Activated CD8-positive, alpha-beta T cell treated with anti-CD3 and anti-CD28 coated beads for 36 hours (primary cell): ENCODE results near the gene PUS10. TPM values are rescaled to one million over a fixed set of nuclear protein-coding genes. Genes with fewer than 3 reads are reported as not detected.

ENCODE experiments used
- ATAC-seq: fragments of 200-7000 bp; cut with Tn5 transposase; one replicate; pipeline ENCODE4 v1.10.0; 2021; ENCODE audit warnings: mild to moderate bottlenecking, moderate library complexity
- CTCF ChIA-PET: fragments of 350-600 bp; sonication (Branson Sonifier 250); formaldehyde crosslinking; loops from one replicate; lab custom pipeline; 2021; ENCODE audit warnings: antibody characterized with exemption; lab: Charles Lee
- POLR2A ChIA-PET: fragments of 350-600 bp; sonication (Branson Sonifier 250); formaldehyde crosslinking; loops from one replicate; lab custom pipeline; 2021; ENCODE audit warnings: antibody characterized with exemption; lab: Charles Lee
- DNase-seq: peaks from one replicate; pipeline ENCODE4 v3.0.0-alpha.2; 2020
- H3K27ac Mint-ChIP-seq: one replicate; pipeline ENCODE4 v1.8.0; 2021; ENCODE audit warnings: mild to moderate bottlenecking, mixed read lengths
- H3K27me3 Mint-ChIP-seq: one replicate; pipeline ENCODE4 v1.8.0; 2021; ENCODE audit warnings: mixed read lengths
- H3K36me3 Mint-ChIP-seq: one replicate; pipeline ENCODE4 v1.8.0; 2021; ENCODE audit warnings: low read depth, mixed read lengths
- H3K4me1 Mint-ChIP-seq: one replicate; pipeline ENCODE4 v1.8.0; 2021; ENCODE audit warnings: low read depth, mixed read lengths
- H3K4me3 Mint-ChIP-seq: one replicate; pipeline ENCODE4 v1.8.0; 2021; ENCODE audit warnings: mild to moderate bottlenecking, moderate library complexity, mixed read lengths
- H3K9me3 Mint-ChIP-seq: one replicate; pipeline ENCODE4 v1.8.0; 2021; ENCODE audit warnings: mixed read lengths
- intact Hi-C: fragments of 100-400 bp; cut with micrococcal nuclease; formaldehyde crosslinking; loops from one replicate; pipeline ENCODE4 v1.10.0; 2022
- total RNA-seq, 2 experiments: library from RNA; stranded (reverse); gene quantifications; one replicate each; pipeline ENCODE4 v1.2.3, GENCODE V29; 2021
- TF ChIP-seq, protein P1 (sequence below): fragments of 200-600 bp; IDR thresholded peaks from one replicate; pipeline ENCODE4 v1.8.0; 2022; ENCODE audit warnings: antibody characterized with exemption, mild to moderate bottlenecking

Gene PUS10
- total RNA-seq, 2 experiments from 2014 or later, result 7.9 to 8.7 TPM

DNA sequence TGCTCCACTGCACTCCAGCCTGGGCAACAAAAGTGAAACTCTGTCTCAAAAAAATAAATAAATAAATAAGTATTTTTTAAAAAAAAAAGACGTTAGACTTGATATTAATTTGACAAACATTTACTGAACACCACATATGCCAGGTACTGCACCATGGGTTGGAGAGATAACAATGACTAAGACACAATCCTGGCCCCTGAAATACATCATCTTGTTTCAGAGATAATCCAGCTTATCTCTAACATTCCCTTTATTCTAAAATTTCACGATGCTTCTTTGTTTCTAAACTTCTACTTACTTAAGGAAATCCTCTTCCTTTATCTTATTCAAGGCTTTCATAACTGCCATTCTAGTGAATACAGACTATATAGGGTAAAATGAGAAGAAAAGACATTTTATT is 55.5 kb downstream of the PUS10 start:
- Mint-ChIP-seq H3K4me3 (no peak overlapping the region), H3K36me3 (peaks cover 20% of the 10 kb centered on the region), H3K27ac (no peak overlapping the region), H3K9me3 (peaks cover 2% of the 10 kb centered on the region), H3K27me3 (no peaks in the 10 kb centered on the region), H3K4me1 (peaks cover 38% of the 10 kb centered on the region)
- no peak for ATAC-seq
- ChIA-PET POLR2A (no interaction called here), CTCF (interaction anchor here (0.7 kb wide), 1 partner anchor 24 kb away, joined by 3 read pairs; no protein-coding TSS in a partner anchor)
- TF ChIP-seq, protein P1, sequence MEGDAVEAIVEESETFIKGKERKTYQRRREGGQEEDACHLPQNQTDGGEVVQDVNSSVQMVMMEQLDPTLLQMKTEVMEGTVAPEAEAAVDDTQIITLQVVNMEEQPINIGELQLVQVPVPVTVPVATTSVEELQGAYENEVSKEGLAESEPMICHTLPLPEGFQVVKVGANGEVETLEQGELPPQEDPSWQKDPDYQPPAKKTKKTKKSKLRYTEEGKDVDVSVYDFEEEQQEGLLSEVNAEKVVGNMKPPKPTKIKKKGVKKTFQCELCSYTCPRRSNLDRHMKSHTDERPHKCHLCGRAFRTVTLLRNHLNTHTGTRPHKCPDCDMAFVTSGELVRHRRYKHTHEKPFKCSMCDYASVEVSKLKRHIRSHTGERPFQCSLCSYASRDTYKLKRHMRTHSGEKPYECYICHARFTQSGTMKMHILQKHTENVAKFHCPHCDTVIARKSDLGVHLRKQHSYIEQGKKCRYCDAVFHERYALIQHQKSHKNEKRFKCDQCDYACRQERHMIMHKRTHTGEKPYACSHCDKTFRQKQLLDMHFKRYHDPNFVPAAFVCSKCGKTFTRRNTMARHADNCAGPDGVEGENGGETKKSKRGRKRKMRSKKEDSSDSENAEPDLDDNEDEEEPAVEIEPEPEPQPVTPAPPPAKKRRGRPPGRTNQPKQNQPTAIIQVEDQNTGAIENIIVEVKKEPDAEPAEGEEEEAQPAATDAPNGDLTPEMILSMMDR, result no peak
- intact Hi-C loops, result no loop called here
- DNase-seq, result no peak

DNA sequence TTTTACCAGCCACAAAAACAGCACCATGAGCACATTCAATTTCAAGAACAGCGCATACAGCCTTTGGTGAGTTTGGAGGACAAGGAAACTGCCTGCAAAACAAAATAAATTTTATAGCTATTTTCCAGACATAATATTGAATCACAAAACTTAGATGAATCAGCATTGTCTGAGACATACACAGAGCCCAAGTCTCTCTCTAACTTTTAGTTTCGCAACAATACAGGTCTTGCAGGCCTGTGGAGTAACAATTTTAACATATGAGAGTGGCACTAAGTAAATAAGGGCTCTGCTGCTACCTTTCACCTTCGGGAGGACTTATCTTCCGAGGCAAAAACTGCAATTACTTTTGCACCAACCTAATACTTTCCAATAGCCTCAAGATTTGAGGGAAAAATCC is 56.6 kb downstream of the PUS10 start:
- peaks cover 23% of the 10 kb centered on the region for H3K36me3 Mint-ChIP-seq
- H3K27me3 Mint-ChIP-seq, result no peaks in the 10 kb centered on the region
- H3K9me3 Mint-ChIP-seq, result peaks cover 2% of the 10 kb centered on the region
- ATAC-seq (no peak), DNase-seq (no peak)
- peaks cover 29% of the 10 kb centered on the region for H3K4me1 Mint-ChIP-seq
- no peak overlapping the region for H3K27ac Mint-ChIP-seq
- intact Hi-C loops, result no loop called here
- ChIA-PET POLR2A (no interaction called here), CTCF (interaction anchor here (1.3 kb wide), 1 partner anchor 11 kb away, joined by 3 read pairs; no protein-coding TSS in a partner anchor)
- H3K4me3 Mint-ChIP-seq, result no peak overlapping the region
- TF ChIP-seq, protein P1, result no peak

DNA sequence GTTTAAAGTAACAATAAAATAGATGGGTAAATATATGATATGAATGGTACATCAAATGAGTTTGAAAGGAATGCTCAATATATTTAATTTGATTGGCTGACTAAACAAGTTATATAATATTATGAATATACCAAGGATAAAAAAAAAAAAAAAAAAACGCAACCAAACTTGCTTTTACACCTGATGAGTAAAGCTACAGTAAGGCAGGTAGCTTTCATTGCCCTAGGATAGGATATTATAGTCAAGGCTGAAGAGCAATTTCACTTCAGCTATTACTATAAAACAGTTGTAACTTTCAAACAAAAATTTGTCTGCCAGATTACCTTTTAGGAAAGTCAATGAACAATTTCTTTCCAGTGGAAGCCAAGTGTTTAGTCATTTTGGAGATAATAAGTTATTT is 57.3 kb downstream of the PUS10 start:
- no peak overlapping the region for H3K4me3 Mint-ChIP-seq
- no peak for ATAC-seq
- POLR2A ChIA-PET, result no interaction called here
- intact Hi-C loops, result no loop called here
- peaks cover 2% of the 10 kb centered on the region for H3K9me3 Mint-ChIP-seq
- no peaks in the 10 kb centered on the region for H3K27me3 Mint-ChIP-seq
- CTCF ChIA-PET, result interaction anchor here (1.3 kb wide), 1 partner anchor 10 kb away, joined by 3 read pairs; no protein-coding TSS in a partner anchor
- no peak for DNase-seq
- peaks cover 23% of the 10 kb centered on the region for H3K36me3 Mint-ChIP-seq
- TF ChIP-seq, protein P1, result no peak
- H3K27ac Mint-ChIP-seq, result no peak overlapping the region
- peaks cover 23% of the 10 kb centered on the region for H3K4me1 Mint-ChIP-seq

DNA sequence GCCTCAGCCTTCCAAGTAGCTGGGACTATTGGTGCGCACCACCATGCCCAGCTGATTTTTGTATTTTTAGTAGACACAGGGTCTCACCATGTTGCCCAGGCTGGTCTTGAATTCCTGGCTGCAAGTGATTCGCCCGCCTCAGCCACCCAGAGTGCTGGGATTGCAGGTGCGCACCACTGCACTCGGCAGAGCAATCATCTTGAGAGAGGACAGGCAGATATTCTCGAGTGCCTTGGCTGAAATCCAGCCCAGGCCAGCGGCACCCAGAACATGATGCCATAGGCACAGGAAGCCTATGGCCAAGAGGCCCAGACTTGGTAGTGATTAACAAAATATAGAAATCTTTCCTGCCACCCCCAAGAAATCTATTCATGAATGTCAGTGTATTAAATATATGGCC is 58.6 kb downstream of the PUS10 start:
- CTCF ChIA-PET, result no interaction called here
- Mint-ChIP-seq H3K4me1 (peaks cover 11% of the 10 kb centered on the region), H3K27ac (no peak overlapping the region), H3K27me3 (no peaks in the 10 kb centered on the region), H3K4me3 (no peak overlapping the region), H3K9me3 (no peaks in the 10 kb centered on the region), H3K36me3 (peaks cover 20% of the 10 kb centered on the region)
- ATAC-seq (no peak), DNase-seq (no peak)
- TF ChIP-seq, protein P1, result no peak
- POLR2A ChIA-PET, result no interaction called here
- intact Hi-C loops, result no loop called here

DNA sequence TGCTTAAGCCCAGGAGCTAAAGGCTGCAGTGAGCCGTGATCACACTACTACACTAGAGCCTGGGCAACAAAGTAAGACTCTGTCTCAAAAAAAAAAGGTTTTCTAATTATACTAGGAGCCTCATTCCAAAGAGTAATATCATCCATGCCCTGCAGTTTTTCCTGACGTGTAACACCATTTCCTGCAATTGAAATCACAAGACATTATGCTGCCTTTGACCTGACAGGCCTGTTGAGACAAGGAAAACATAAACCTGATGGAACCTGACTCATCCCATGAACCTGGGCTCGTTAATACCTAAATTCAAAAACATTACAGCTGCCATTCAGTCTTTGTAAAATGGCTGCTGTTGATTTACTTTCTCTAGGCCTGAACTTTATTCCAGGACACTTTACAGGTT is 59.3 kb downstream of the PUS10 start:
- ChIA-PET CTCF (interaction anchor here (1.1 to 1.6 kb wide), 2 partner anchors 17 to 160 kb away, joined by 3 to 6 read pairs; no protein-coding TSS in a partner anchor), POLR2A (interaction anchor here (1.0 kb wide), 1 partner anchor 14 kb away, joined by 3 read pairs; no protein-coding TSS in a partner anchor)
- peaks cover 11% of the 10 kb centered on the region for H3K4me1 Mint-ChIP-seq
- intact Hi-C loops, result no loop called here
- no peaks in the 10 kb centered on the region for H3K9me3 Mint-ChIP-seq
- no peak overlapping the region for H3K4me3 Mint-ChIP-seq
- no peaks in the 10 kb centered on the region for H3K27me3 Mint-ChIP-seq
- H3K27ac Mint-ChIP-seq, result no peak overlapping the region
- TF ChIP-seq, protein P1, result no peak
- DNase-seq, result no peak
- H3K36me3 Mint-ChIP-seq, result peaks cover 21% of the 10 kb centered on the region
- no peak for ATAC-seq
